ENCODE results near the gene SPTBN5. TPM values are rescaled to one million over a fixed set of nuclear protein-coding genes. Genes with fewer than 3 reads are reported as not detected.

Gene SPTBN5
- total and polyA plus RNA-seq, 4 donors = 1.6 to 3.5 (median 1.9) TPM

GRCh38 chr15:41851755-41852370 is 42.0 kb downstream of the SPTBN5 start:
- WGBS, 2 donors = 84 to 91% methylated on average over 8 of the region's 8 CpGs

GRCh38 chr15:41851167-41851523 is 42.7 kb downstream of the SPTBN5 start:
- 46 to 60% methylated on average over 11 of the region's 11 CpGs for WGBS, 2 donors
- no peak overlapping the region for H3K9ac ChIP-seq (ENCODE audit: insufficient read depth in 1 of 2, low read length in 2 of 2)
- no peak for TF ChIP-seq CTCF (IDR thresholded peaks at IDR 0.05; ENCODE audit: control extremely low read depth, extremely low read depth)
- DNase-seq (no peak), ATAC-seq (ENCODE audit: insufficient read depth, low FRiP score) (no peak)
- no peaks in the 10 kb centered on the region for H3K27me3 ChIP-seq (ENCODE audit: control insufficient read depth in 3 of 3, insufficient read depth in 3 of 3, low read length in 2 of 3)
- H3K27ac ChIP-seq (ENCODE audit: low read depth in 1 of 2, low read length in 1 of 2) = no peak overlapping the region
- H3K4me3 ChIP-seq = no peak overlapping the region
- no peaks in the 10 kb centered on the region for H3K9me3 ChIP-seq (ENCODE audit: control insufficient read depth in 4 of 4, insufficient read depth in 3 of 4, low read length in 3 of 4)
- H3K4me1 ChIP-seq (ENCODE audit: control insufficient read depth in 5 of 5, insufficient read depth in 5 of 5, low read length in 5 of 5) = peaks cover 0 to 64% (median 2%) of the 10 kb centered on the region in 5 donors
- H3K36me3 ChIP-seq (ENCODE audit: control insufficient read depth in 4 of 4, insufficient read depth in 4 of 4, low read length in 4 of 4) = peaks cover 0 to 28% (median 14%) of the 10 kb centered on the region in 4 donors

More at GRCh38 chr15:41851755-41852370, 42.0 kb downstream of the SPTBN5 start:
- no peak overlapping the region for H3K27ac ChIP-seq (ENCODE audit: low read depth in 1 of 2, low read length in 1 of 2)
- peaks cover 0 to 21% (median 9%) of the 10 kb centered on the region in 4 donors for H3K36me3 ChIP-seq (ENCODE audit: control insufficient read depth in 4 of 4, insufficient read depth in 4 of 4, low read length in 4 of 4)
- no peaks in the 10 kb centered on the region for H3K9me3 ChIP-seq (ENCODE audit: control insufficient read depth in 4 of 4, insufficient read depth in 3 of 4, low read length in 3 of 4)
- H3K9ac ChIP-seq (ENCODE audit: insufficient read depth in 1 of 2, low read length in 2 of 2) = no peak overlapping the region
- no peak overlapping the region for H3K4me3 ChIP-seq
- no peak for ATAC-seq (ENCODE audit: insufficient read depth, low FRiP score)
- peaks cover 0 to 64% (median 2%) of the 10 kb centered on the region in 5 donors for H3K4me1 ChIP-seq (ENCODE audit: control insufficient read depth in 5 of 5, insufficient read depth in 5 of 5, low read length in 5 of 5)
- TF ChIP-seq CTCF (IDR thresholded peaks at IDR 0.05; ENCODE audit: control extremely low read depth, extremely low read depth) = no peak
- no peak for DNase-seq
- H3K27me3 ChIP-seq (ENCODE audit: control insufficient read depth in 3 of 3, insufficient read depth in 3 of 3, low read length in 2 of 3) = no peaks in the 10 kb centered on the region

GRCh38 chr15:41850482-41851166 is 43.2 kb downstream of the SPTBN5 start:
- Histone ChIP-seq H3K9me3 (ENCODE audit: control insufficient read depth in 4 of 4, insufficient read depth in 3 of 4, low read length in 3 of 4) (no peaks in the 10 kb centered on the region), H3K27ac (ENCODE audit: low read depth in 1 of 2, low read length in 1 of 2) (no peak overlapping the region), H3K36me3 (ENCODE audit: control insufficient read depth in 4 of 4, insufficient read depth in 4 of 4, low read length in 4 of 4) (peaks cover 0 to 34% (median 15%) of the 10 kb centered on the region in 4 donors), H3K4me3 (no peak overlapping the region), H3K4me1 (ENCODE audit: control insufficient read depth in 5 of 5, insufficient read depth in 5 of 5, low read length in 5 of 5) (peaks cover 0 to 63% (median 2%) of the 10 kb centered on the region in 5 donors), H3K27me3 (ENCODE audit: control insufficient read depth in 3 of 3, insufficient read depth in 3 of 3, low read length in 2 of 3) (no peaks in the 10 kb centered on the region), H3K9ac (ENCODE audit: insufficient read depth in 1 of 2, low read length in 2 of 2) (no peak overlapping the region)
- ATAC-seq (ENCODE audit: insufficient read depth, low FRiP score) (no peak), DNase-seq (no peak)
- TF ChIP-seq CTCF (IDR thresholded peaks at IDR 0.05; ENCODE audit: control extremely low read depth, extremely low read depth) = no peak
- 70 to 77% methylated on average over 16 of the region's 16 CpGs for WGBS, 2 donors

Data from lung (tissue), 12 donors.